ENCODE data around the gene PPP2R3B. TPM values are rescaled to one million over a fixed set of nuclear protein-coding genes. Genes with fewer than 3 reads are reported as not detected.

PPP2R3B gene
- total RNA-seq, 2 donors from 2014 or later: 6.8 to 14.5 TPM

- Histone ChIP-seq H3K9me3 (no peaks in the 10 kb centered on the region), H3K4me1 (ENCODE audit: control insufficient read depth in 1 of 2, low read depth in 2 of 2) (no peaks in the 10 kb centered on the region), H3K27ac (no peak overlapping the region), H3K4me3 (no peak overlapping the region), H3K27me3 (replicated peaks; ENCODE audit: insufficient read depth) (no peaks in the 10 kb centered on the region), H3K36me3 (no peaks in the 10 kb centered on the region)
- DNase-seq (ENCODE audit: low spot score): no peak
- TF ChIP-seq, protein P1, sequence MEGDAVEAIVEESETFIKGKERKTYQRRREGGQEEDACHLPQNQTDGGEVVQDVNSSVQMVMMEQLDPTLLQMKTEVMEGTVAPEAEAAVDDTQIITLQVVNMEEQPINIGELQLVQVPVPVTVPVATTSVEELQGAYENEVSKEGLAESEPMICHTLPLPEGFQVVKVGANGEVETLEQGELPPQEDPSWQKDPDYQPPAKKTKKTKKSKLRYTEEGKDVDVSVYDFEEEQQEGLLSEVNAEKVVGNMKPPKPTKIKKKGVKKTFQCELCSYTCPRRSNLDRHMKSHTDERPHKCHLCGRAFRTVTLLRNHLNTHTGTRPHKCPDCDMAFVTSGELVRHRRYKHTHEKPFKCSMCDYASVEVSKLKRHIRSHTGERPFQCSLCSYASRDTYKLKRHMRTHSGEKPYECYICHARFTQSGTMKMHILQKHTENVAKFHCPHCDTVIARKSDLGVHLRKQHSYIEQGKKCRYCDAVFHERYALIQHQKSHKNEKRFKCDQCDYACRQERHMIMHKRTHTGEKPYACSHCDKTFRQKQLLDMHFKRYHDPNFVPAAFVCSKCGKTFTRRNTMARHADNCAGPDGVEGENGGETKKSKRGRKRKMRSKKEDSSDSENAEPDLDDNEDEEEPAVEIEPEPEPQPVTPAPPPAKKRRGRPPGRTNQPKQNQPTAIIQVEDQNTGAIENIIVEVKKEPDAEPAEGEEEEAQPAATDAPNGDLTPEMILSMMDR (IDR thresholded peaks at IDR 0.05): no peak
- ATAC-seq (ENCODE audit: insufficient number of reproducible peaks, low FRiP score, low read depth): no peak
Measured at GRCh38 chrX:400258-400657, 13.6 kb upstream of the PPP2R3B start.

DNA sequence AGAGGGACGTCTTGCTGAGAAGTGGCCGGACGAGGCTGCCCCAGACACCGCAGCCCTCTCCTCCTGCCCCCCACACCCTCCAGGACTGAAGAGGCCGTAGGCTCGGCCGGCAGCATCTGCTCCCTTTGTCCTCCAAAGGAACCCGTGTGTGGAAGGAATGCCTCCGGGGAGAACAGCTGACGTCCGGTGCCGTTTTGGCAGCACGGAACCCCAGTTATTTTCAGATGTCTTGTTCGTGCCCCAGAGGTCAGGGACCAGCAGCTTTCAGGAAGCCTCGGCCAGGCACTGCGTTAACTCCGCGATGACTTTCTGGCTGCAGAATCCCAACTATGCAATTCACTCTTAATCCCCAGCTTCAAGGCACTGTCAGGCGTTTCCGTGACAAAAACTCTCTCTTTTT is 10.9 kb upstream of the PPP2R3B start:
- no peak for ATAC-seq (ENCODE audit: insufficient number of reproducible peaks, low FRiP score, low read depth)
- no peak overlapping the region for H3K27ac ChIP-seq

GRCh38 chrX:394830-395229 is 8.1 kb upstream of the PPP2R3B start:
- TF ChIP-seq, protein P1 (IDR thresholded peaks at IDR 0.05): no peak
- no peak overlapping the region for H3K27ac ChIP-seq
- no peaks in the 10 kb centered on the region for H3K36me3 ChIP-seq
- no peaks in the 10 kb centered on the region for H3K4me1 ChIP-seq (ENCODE audit: control insufficient read depth in 1 of 2, low read depth in 2 of 2)
- H3K9me3 ChIP-seq: no peaks in the 10 kb centered on the region
- ATAC-seq (ENCODE audit: insufficient number of reproducible peaks, low FRiP score, low read depth) (no peak), DNase-seq (ENCODE audit: low spot score) (no peak)
- no peaks in the 10 kb centered on the region for H3K27me3 ChIP-seq (replicated peaks; ENCODE audit: insufficient read depth)
- no peak overlapping the region for H3K4me3 ChIP-seq

More for the DNA sequence above, 10.9 kb upstream of the PPP2R3B start:
- Histone ChIP-seq H3K9me3 (no peaks in the 10 kb centered on the region), H3K27me3 (replicated peaks; ENCODE audit: insufficient read depth) (no peaks in the 10 kb centered on the region), H3K4me1 (ENCODE audit: control insufficient read depth in 1 of 2, low read depth in 2 of 2) (no peaks in the 10 kb centered on the region), H3K36me3 (no peaks in the 10 kb centered on the region), H3K4me3 (no peak overlapping the region)
- DNase-seq (ENCODE audit: low spot score): no peak
- TF ChIP-seq, protein P1 (IDR thresholded peaks at IDR 0.05): no peak

- no peak overlapping the region for H3K27ac ChIP-seq
- H3K4me1 ChIP-seq (ENCODE audit: control insufficient read depth in 1 of 2, low read depth in 2 of 2): peaks cover 0 to 4% of the 10 kb centered on the region in 2 donors
- TF ChIP-seq, protein P1 (IDR thresholded peaks at IDR 0.05): no peak
- no peak for DNase-seq (ENCODE audit: low spot score)
- H3K36me3 ChIP-seq: no peaks in the 10 kb centered on the region
- ATAC-seq (ENCODE audit: insufficient number of reproducible peaks, low FRiP score, low read depth): no peak
- H3K9me3 ChIP-seq: no peaks in the 10 kb centered on the region
- H3K4me3 ChIP-seq: no peak overlapping the region
- H3K27me3 ChIP-seq (replicated peaks; ENCODE audit: insufficient read depth): no peaks in the 10 kb centered on the region
Measured at GRCh38 chrX:392575-392846, 5.8 kb upstream of the PPP2R3B start.

GRCh38 chrX:391717-392574 is 5.2 kb upstream of the PPP2R3B start:
- H3K36me3 ChIP-seq: no peaks in the 10 kb centered on the region
- TF ChIP-seq, protein P1 (IDR thresholded peaks at IDR 0.05): no peak
- H3K4me3 ChIP-seq: no peak overlapping the region
- DNase-seq (ENCODE audit: low spot score) (no peak), ATAC-seq (ENCODE audit: insufficient number of reproducible peaks, low FRiP score, low read depth) (no peak)
- peaks cover 0 to 6% of the 10 kb centered on the region in 2 donors for H3K4me1 ChIP-seq (ENCODE audit: control insufficient read depth in 1 of 2, low read depth in 2 of 2)
- H3K27me3 ChIP-seq (replicated peaks; ENCODE audit: insufficient read depth): no peaks in the 10 kb centered on the region
- no peak overlapping the region for H3K27ac ChIP-seq
- H3K9me3 ChIP-seq: no peaks in the 10 kb centered on the region

Data from thoracic aorta (tissue), 2 donors.